HFFc6 (cell line): ENCODE data around the gene FOXO6. TPM values are rescaled to one million over a fixed set of nuclear protein-coding genes. Genes with fewer than 3 reads are reported as not detected.

Source experiments
- DNase-seq: peaks from one replicate; pipeline ENCODE4 v3.0.0-alpha.2; 2018
- H3K27ac Mint-ChIP-seq: 2 replicates; pipeline ENCODE4 v1.8.0; 2020; ENCODE audit warnings: mild to moderate bottlenecking, mixed read lengths
- H3K27me3 Mint-ChIP-seq: 2 replicates; pipeline ENCODE4 v1.8.0; 2021; ENCODE audit warnings: mild to moderate bottlenecking, moderate library complexity, mixed read lengths; ENCODE audit not compliant: insufficient read depth
- H3K36me3 Mint-ChIP-seq: 2 replicates; pipeline ENCODE4 v1.8.0; 2021; ENCODE audit warnings: low read depth, mixed read lengths
- H3K4me1 Mint-ChIP-seq: 2 replicates; pipeline ENCODE4 v1.8.0; 2020; ENCODE audit warnings: low read depth, mixed read lengths
- H3K4me3 Mint-ChIP-seq: 2 replicates; pipeline ENCODE4 v1.8.0; 2020; ENCODE audit warnings: mild to moderate bottlenecking, moderate library complexity, mixed read lengths
- H3K9me3 Mint-ChIP-seq: 2 replicates; pipeline ENCODE4 v1.8.0; 2020; ENCODE audit warnings: mild to moderate bottlenecking, mixed read lengths
- CTCF ChIP-seq: fragments of 200-600 bp; sonication (generic); IDR thresholded peaks from 2 replicates; pipeline ENCODE4 v1.5.0; 2021; ENCODE audit warnings: antibody characterized with exemption, mild to moderate bottlenecking
- total RNA-seq, 6 experiments: library from RNA; stranded (reverse); fragmentation: NEBNext Ultra II Directional; extraction: Animal tissue kit (Norgen Biotek cat#: 25700); gene quantifications; 2 replicates in 1 of 6; 3 replicates in 5 of 6; pipeline ENCODE4 v1.2.3, GENCODE V29; 2021

FOXO6 gene
- total RNA-seq, 6 experiments from 2014 or later = 0.07 to 0.08 TPM; not detected in 4

- TF ChIP-seq CTCF = no peak
- H3K27ac Mint-ChIP-seq = no peak overlapping the region
- H3K4me1 Mint-ChIP-seq = peaks cover 11% of the 10 kb centered on the region
Measured at GRCh38 chr1:41364442-41365319, 3.4 kb downstream of the FOXO6 start.

GRCh38 chr1:41365320-41365633 is 4.0 kb downstream of the FOXO6 start:
- Mint-ChIP-seq H3K36me3 (no peaks in the 10 kb centered on the region), H3K4me3 (no peak overlapping the region), H3K4me1 (peaks cover 5% of the 10 kb centered on the region; the same call in 1 of the 2 replicates), H3K27ac (no peak overlapping the region), H3K27me3 (peaks cover 50% of the 10 kb centered on the region), H3K9me3 (no peaks in the 10 kb centered on the region)
- no peak for DNase-seq
- no peak for TF ChIP-seq CTCF

More at GRCh38 chr1:41364442-41365319, 3.4 kb downstream of the FOXO6 start:
- Mint-ChIP-seq H3K27me3 (peaks cover 44% of the 10 kb centered on the region), H3K9me3 (no peaks in the 10 kb centered on the region), H3K4me3 (no peak overlapping the region), H3K36me3 (no peaks in the 10 kb centered on the region)
- no peak for DNase-seq

DNA sequence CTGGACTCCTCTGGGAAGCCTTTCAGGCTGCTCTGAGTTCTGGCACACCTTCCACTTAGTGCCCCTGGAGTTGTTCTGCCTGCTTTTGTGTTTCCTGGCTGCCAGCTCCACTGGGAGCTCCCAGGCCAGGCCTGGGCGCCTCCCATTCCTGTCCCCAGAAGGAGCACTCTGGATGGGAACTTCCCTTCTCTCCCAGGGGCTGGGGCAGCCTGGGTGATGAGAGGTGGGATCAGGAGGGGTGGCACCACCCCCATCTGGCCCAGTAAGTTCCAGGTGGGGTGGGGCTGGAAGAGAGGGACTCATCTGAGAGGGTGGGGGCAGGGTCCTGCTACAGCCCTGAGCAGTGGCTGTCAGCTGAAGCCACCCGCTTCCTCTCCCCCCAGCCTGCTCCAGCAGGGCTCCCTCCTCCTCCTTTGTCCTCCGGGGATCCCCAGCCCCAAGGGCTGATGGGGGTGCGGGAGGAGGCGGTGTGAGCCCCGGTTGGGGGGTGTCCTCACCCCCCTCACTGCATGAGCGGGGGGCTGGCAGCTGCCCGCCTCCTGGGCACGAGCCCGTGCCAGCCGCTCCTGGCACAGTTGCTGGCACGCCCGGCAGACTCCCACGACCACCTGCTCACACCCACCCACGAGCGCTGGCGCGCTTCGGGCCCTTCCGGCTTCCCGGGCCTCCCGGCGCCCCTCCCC is 4.7 kb downstream of the FOXO6 start:
- no peak overlapping the region for H3K27ac Mint-ChIP-seq
- H3K4me3 Mint-ChIP-seq = no peak overlapping the region
- H3K4me1 Mint-ChIP-seq = no peaks in the 10 kb centered on the region
- no peaks in the 10 kb centered on the region for H3K36me3 Mint-ChIP-seq
- H3K9me3 Mint-ChIP-seq = no peaks in the 10 kb centered on the region
- TF ChIP-seq CTCF = no peak
- H3K27me3 Mint-ChIP-seq = peaks cover 53% of the 10 kb centered on the region
- DNase-seq = no peak

GRCh38 chr1:41366455-41367287 is 5.4 kb downstream of the FOXO6 start:
- H3K27me3 Mint-ChIP-seq = peaks cover 56% of the 10 kb centered on the region
- H3K36me3 Mint-ChIP-seq = no peaks in the 10 kb centered on the region
- no peak overlapping the region for H3K27ac Mint-ChIP-seq
- H3K4me1 Mint-ChIP-seq = no peaks in the 10 kb centered on the region
- TF ChIP-seq CTCF = no peak
- H3K4me3 Mint-ChIP-seq = no peak overlapping the region
- no peaks in the 10 kb centered on the region for H3K9me3 Mint-ChIP-seq
- DNase-seq = no peak

DNA sequence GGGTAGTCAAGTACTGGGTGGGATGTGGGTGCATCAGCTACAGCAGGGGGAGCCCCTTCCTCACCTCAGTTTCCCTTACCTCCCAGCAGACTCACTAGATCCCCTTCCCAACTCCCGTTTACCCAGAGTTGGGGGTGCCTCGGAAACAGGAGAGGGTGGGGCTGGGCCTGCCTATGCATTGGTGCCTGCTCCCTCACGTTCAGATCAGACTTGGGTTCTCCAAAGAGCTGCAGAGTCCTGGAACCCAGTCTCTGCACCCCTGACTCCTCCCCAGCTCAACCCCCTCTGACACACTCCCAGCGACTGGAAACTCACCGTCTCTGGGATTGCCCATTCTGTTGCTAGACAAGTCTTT is 6.0 kb downstream of the FOXO6 start:
- Mint-ChIP-seq H3K27me3 (peaks cover 59% of the 10 kb centered on the region), H3K27ac (no peak overlapping the region), H3K36me3 (no peaks in the 10 kb centered on the region), H3K4me3 (no peak overlapping the region), H3K4me1 (no peaks in the 10 kb centered on the region), H3K9me3 (no peaks in the 10 kb centered on the region)
- no peak for TF ChIP-seq CTCF
- DNase-seq = no peak
